Posterior vena cava (tissue), 2 donors: ENCODE results near the gene PLEKHG7. TPM values are rescaled to one million over a fixed set of nuclear protein-coding genes. Genes with fewer than 3 reads are reported as not detected.
"Not testable (repeated sequence)": the region's sequence is repeated elsewhere in the genome, so short reads cannot be mapped to it uniquely, and the experiment has no call there.

Experiments
- DNase-seq: peaks from one replicate; pipeline ENCODE4 v3.0.0-alpha.2; 2020; ENCODE audit warnings: low spot score
- intact Hi-C, 2 donors: fragments of 100-400 bp; cut with DNase I; formaldehyde crosslinking; loops; one replicate each; pipeline versions ENCODE4 v1.14.1 to v1.14.2; 2022 to 2023
- total RNA-seq, 2 donors: library from RNA; stranded (reverse); fragmentation: NEBNext Ultra II Directional; extraction: Animal tissue kit (Norgen Biotek cat#: 25700); gene quantifications; one replicate each; pipeline ENCODE4 v1.2.1, GENCODE V29; 2021
- donor health status: DM: yes; HTN: yes; CAD: no.
- donor health status: DM: yes; HTN: yes; CAD: no.

The PLEKHG7 gene
- total RNA-seq, 2 donors from 2014 or later, result not detected

GRCh38 chr12:92784356-92784755 is 81.6 kb downstream of the PLEKHG7 start:
- intact Hi-C loops, result no loop called here
- DNase-seq, result no peak

- DNase-seq, result no peak
- intact Hi-C loops, result no loop called here
These were observed 82.2 kb downstream of the PLEKHG7 start for GRCh38 chr12:92784797-92785562.

GRCh38 chr12:92785563-92785950 is 82.8 kb downstream of the PLEKHG7 start:
- intact Hi-C loops, result no loop called here
- DNase-seq, result no peak

- intact Hi-C loops, result no loop called here
- DNase-seq, result no peak
These were observed 83.3 kb downstream of the PLEKHG7 start for GRCh38 chr12:92786045-92786444.

- DNase-seq, intact Hi-C loops: not testable (repeated sequence)
These were observed 91.6 kb downstream of the PLEKHG7 start for GRCh38 chr12:92794356-92794755.

- DNase-seq, result no peak
- intact Hi-C loops, result no loop called here
These were observed 92.0 kb downstream of the PLEKHG7 start for GRCh38 chr12:92794814-92795213.

GRCh38 chr12:92796650-92797049 is 93.9 kb downstream of the PLEKHG7 start:
- DNase-seq, result no peak

GRCh38 chr12:92802906-92803305 is 100.1 kb downstream of the PLEKHG7 start:
- no peak for DNase-seq
- intact Hi-C loops, result no loop called here

More at GRCh38 chr12:92796650-92797049, 93.9 kb downstream of the PLEKHG7 start:
- intact Hi-C loops, result no loop called here

- no peak for DNase-seq
- intact Hi-C loops, result no loop called here
These were observed 101.1 kb downstream of the PLEKHG7 start for GRCh38 chr12:92803903-92804302.

GRCh38 chr12:92810370-92810769 is 107.6 kb downstream of the PLEKHG7 start:
- DNase-seq, result no peak
- intact Hi-C loops, result no loop called here

- intact Hi-C loops, result no loop called here
- no peak for DNase-seq
These were observed 111.8 kb downstream of the PLEKHG7 start for GRCh38 chr12:92814584-92814983.

GRCh38 chr12:92821142-92821541 is 118.4 kb downstream of the PLEKHG7 start:
- DNase-seq, result no peak
- intact Hi-C loops, result no loop called here

Other genes starting within 250 kb of the PLEKHG7 start
- 10 to 100 TPM; 42.4 to 48.2 TPM for gene EEA1, start 226.3 kb downstream of the PLEKHG7 start, total RNA-seq